ENCODE data around the gene MEX3B. TPM values are rescaled to one million over a fixed set of nuclear protein-coding genes. Genes with fewer than 3 reads are reported as not detected.

Gene MEX3B
- total and polyA plus RNA-seq, 2 donors (not counting 1 experiment from before 2014, with no cell fraction given), result 2.6 to 8.1 TPM

DNA sequence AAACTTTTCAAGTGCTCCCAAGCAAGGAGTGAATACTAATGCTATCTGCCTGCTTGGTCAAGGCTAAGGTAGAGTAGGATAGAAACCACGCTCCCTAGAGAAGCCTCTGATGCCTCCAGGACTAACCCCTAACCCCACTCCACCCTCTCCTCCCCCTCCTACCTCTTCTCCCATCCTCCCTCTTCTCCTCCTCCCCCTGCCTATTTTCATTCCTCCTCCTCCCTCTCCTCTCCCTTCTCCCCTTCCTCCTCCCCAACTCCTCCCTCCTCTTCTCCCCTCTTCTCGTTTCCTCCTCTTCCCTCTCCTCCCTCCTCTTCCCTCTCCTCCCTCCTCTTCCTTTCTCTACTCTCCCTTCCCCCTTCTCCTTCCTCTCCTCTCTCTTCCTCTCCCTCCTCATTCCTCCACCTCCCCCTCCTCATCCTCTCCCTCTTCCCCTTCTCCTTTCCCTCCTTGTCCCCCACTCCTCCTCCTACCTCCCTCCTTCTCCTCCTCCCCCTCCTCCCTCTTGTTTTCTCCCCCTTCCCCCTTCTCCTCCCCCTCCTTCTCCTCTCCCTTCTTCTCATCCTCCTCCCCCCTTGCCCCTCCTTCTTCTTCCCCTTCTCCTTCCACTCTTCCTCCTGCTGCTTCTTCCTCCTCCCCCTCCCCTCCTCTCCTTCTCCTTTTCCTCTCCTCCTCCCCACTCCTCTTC is 12.8 kb upstream of the MEX3B start:
- TF ChIP-seq CTCF (conservative IDR thresholded peaks at IDR 0.05 in 1 of 2, IDR thresholded peaks at IDR 0.05 in 1 of 2; ENCODE audit: low read depth in 1 of 2, low read length in 2 of 2) (no peak), EZH2 (IDR thresholded peaks at IDR 0.05; ENCODE audit: low read length, missing control alignments) (no peak)
- Histone ChIP-seq H3K4me2 (ENCODE audit: extremely low read depth, insufficient read depth, low read length) (no peak overlapping the region), H4K20me1 (ENCODE audit: control insufficient read depth, extremely low read depth, insufficient read depth, low read length) (no peaks in the 10 kb centered on the region), H3K9ac (ENCODE audit: insufficient read depth, low read length) (no peak overlapping the region), H3K27me3 (ENCODE audit: control insufficient read depth, insufficient read depth, low read length) (peaks cover 21% of the 10 kb centered on the region), H3K27ac (ENCODE audit: insufficient read depth, low read length) (no peak overlapping the region), H2AFZ (ENCODE audit: low read length) (no peak overlapping the region), H3K9me3 (ENCODE audit: control insufficient read depth, insufficient read depth, low read depth, low read length) (no peaks in the 10 kb centered on the region), H3K36me3 (ENCODE audit: control insufficient read depth, insufficient read depth, low read length) (no peaks in the 10 kb centered on the region), H3K79me2 (ENCODE audit: control insufficient read depth, insufficient read depth, low read length) (no peaks in the 10 kb centered on the region), H3K4me1 (ENCODE audit: control insufficient read depth, extremely low read depth, insufficient read depth, low read length) (no peaks in the 10 kb centered on the region), H3K4me3 (replicated peaks in 1 of 4; ENCODE audit: control extremely low read depth in 1 of 4, insufficient read depth in 1 of 4, low read depth in 3 of 4, low read length in 4 of 4) (no peak overlapping the region)
- no peak for DNase-seq (ENCODE audit: low read depth in 2 of 2)

DNA sequence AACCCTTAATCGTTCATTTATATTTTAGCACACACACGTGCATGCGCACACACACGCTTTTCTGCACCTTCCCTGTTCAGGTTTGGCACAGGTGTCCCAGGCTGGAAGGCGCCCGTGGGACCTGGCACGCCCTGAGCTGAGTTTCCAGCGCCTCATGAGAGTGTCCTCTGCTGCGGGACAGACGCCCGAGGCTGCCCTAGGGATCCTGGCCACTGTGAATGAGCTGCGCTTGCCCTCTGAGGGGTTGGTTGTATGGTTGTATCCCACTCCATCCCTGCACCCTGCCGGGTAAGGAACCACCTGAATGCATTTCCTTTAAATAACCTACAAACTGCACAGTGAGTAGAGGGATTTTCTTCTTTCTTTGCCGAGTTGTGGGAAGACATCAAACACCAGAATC is 12.2 kb upstream of the MEX3B start:
- Histone ChIP-seq H3K36me3 (ENCODE audit: control insufficient read depth, insufficient read depth, low read length) (no peaks in the 10 kb centered on the region), H4K20me1 (ENCODE audit: control insufficient read depth, extremely low read depth, insufficient read depth, low read length) (no peaks in the 10 kb centered on the region), H3K79me2 (ENCODE audit: control insufficient read depth, insufficient read depth, low read length) (no peaks in the 10 kb centered on the region), H3K9me3 (ENCODE audit: control insufficient read depth, insufficient read depth, low read depth, low read length) (no peaks in the 10 kb centered on the region), H2AFZ (ENCODE audit: low read length) (no peak overlapping the region), H3K27me3 (ENCODE audit: control insufficient read depth, insufficient read depth, low read length) (peaks cover 21% of the 10 kb centered on the region), H3K9ac (ENCODE audit: insufficient read depth, low read length) (no peak overlapping the region), H3K4me3 (replicated peaks in 1 of 4; ENCODE audit: control extremely low read depth in 1 of 4, insufficient read depth in 1 of 4, low read depth in 3 of 4, low read length in 4 of 4) (no peak overlapping the region), H3K4me1 (ENCODE audit: control insufficient read depth, extremely low read depth, insufficient read depth, low read length) (no peaks in the 10 kb centered on the region), H3K27ac (ENCODE audit: insufficient read depth, low read length) (no peak overlapping the region), H3K4me2 (ENCODE audit: extremely low read depth, insufficient read depth, low read length) (no peak overlapping the region)
- TF ChIP-seq CTCF (conservative IDR thresholded peaks at IDR 0.05 in 1 of 2, IDR thresholded peaks at IDR 0.05 in 1 of 2; ENCODE audit: low read depth in 1 of 2, low read length in 2 of 2) (no peak), EZH2 (IDR thresholded peaks at IDR 0.05; ENCODE audit: low read length, missing control alignments) (no peak)
- no peak for DNase-seq (ENCODE audit: low read depth in 2 of 2)

DNA sequence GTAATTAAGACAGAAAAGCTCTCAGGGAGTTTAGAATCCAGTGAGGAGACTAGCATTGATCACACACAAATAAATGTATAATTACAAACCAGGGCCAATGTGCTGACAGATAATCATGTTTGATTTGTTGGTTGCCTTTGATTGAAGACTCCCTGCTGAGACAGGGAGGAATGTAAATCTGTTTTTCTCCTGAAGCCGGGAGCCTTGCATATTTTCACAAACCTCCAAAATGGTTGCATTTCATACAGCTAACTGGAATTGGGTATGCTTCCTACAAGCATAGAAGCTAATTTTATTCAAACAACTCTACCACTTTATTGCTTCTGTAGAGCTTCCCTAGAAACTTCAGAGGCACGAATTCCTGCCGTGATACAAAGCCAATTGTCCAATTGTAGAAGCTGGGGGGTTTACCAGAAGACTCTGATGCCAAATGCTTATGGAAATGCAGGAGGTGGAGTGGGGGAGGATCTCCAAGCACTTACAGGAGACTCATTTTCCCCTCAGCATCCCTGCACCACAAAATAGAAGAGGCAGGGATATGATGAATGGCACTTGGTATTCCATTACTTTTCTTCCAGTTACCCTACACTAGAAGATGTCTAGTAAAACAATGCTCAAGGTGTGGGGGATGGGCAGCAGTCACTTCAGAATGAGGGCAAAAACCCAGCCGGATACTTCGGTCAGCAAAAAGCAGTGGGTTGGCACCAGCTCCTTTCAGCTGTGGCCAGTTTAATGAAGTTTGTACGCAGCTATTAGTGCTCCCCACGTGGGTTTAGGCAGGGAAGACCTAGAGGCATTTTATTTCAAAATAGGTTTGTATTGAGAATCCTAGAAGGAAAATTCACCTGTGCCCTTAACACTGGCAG is 11.4 kb upstream of the MEX3B start:
- Histone ChIP-seq H3K9ac (ENCODE audit: insufficient read depth, low read length) (no peak overlapping the region), H3K27me3 (ENCODE audit: control insufficient read depth, insufficient read depth, low read length) (peaks cover 21% of the 10 kb centered on the region), H3K4me2 (ENCODE audit: extremely low read depth, insufficient read depth, low read length) (no peak overlapping the region), H2AFZ (ENCODE audit: low read length) (no peak overlapping the region), H3K4me3 (replicated peaks in 1 of 4; ENCODE audit: control extremely low read depth in 1 of 4, insufficient read depth in 1 of 4, low read depth in 3 of 4, low read length in 4 of 4) (no peak overlapping the region), H3K27ac (ENCODE audit: insufficient read depth, low read length) (no peak overlapping the region), H4K20me1 (ENCODE audit: control insufficient read depth, extremely low read depth, insufficient read depth, low read length) (no peaks in the 10 kb centered on the region), H3K9me3 (ENCODE audit: control insufficient read depth, insufficient read depth, low read depth, low read length) (no peaks in the 10 kb centered on the region), H3K4me1 (ENCODE audit: control insufficient read depth, extremely low read depth, insufficient read depth, low read length) (no peaks in the 10 kb centered on the region), H3K79me2 (ENCODE audit: control insufficient read depth, insufficient read depth, low read length) (no peaks in the 10 kb centered on the region), H3K36me3 (ENCODE audit: control insufficient read depth, insufficient read depth, low read length) (no peaks in the 10 kb centered on the region)
- TF ChIP-seq EZH2 (IDR thresholded peaks at IDR 0.05; ENCODE audit: low read length, missing control alignments), result no peak
- TF ChIP-seq CTCF (conservative IDR thresholded peaks at IDR 0.05 in 1 of 2, IDR thresholded peaks at IDR 0.05 in 1 of 2; ENCODE audit: low read depth in 1 of 2, low read length in 2 of 2), result no peak
- DNase-seq (ENCODE audit: low read depth in 2 of 2), result no peak
